ENCODE results near the gene PRIM1.

GRCh38 chr12:56725723-56726102 lies 26.4 kb downstream of the PRIM1 start:
- no peak for TF ChIP-seq CTCF (conservative IDR thresholded peaks at IDR 0.05; ENCODE audit: low read length)
- no peak for TF ChIP-seq EZH2phosphoT487 (IDR thresholded peaks at IDR 0.05; ENCODE audit: borderline replicate concordance)
